Measurements from ENCODE around the gene LYPD6B. TPM values are rescaled to one million over a fixed set of nuclear protein-coding genes. Genes with fewer than 3 reads are reported as not detected.
A peak's percentile ranks its signal among the peaks of the same experiment; 100 is the strongest.

Gene LYPD6B
- total and polyA plus RNA-seq, 9 donors: 0.10 to 3.2 (median 0.23) TPM; not detected in 2

- Histone ChIP-seq H3K9me3 (replicated peaks; ENCODE audit: control insufficient read depth, low read depth, low read length) (no peaks in the 10 kb centered on the region), H3K27me3 (ENCODE audit: control insufficient read depth, insufficient read depth, low read length) (no peaks in the 10 kb centered on the region), H3K4me3 (ENCODE audit: low read length) (no peak overlapping the region), H3K27ac (ENCODE audit: low read length) (no peak overlapping the region), H3K36me3 (ENCODE audit: control insufficient read depth, insufficient read depth, low read length) (no peaks in the 10 kb centered on the region), H3K4me1 (ENCODE audit: control insufficient read depth, insufficient read depth, low read length) (peaks cover 2% of the 10 kb centered on the region)
- DNase-seq: no peak
- WGBS (ENCODE audit: insufficient coverage): 94% methylated on average over 2 of the region's 4 CpGs
These were observed 97.6 kb downstream of the LYPD6B start for GRCh38 chr2:149136111-149136510.

GRCh38 chr2:149141046-149141445 lies 102.5 kb downstream of the LYPD6B start:
- no peaks in the 10 kb centered on the region for H3K36me3 ChIP-seq (ENCODE audit: control insufficient read depth, insufficient read depth, low read length)
- no peak for DNase-seq
- WGBS (ENCODE audit: insufficient coverage): 8% methylated on average over 2 of the region's 5 CpGs
- H3K27ac ChIP-seq (ENCODE audit: low read length): no peak overlapping the region
- no peaks in the 10 kb centered on the region for H3K27me3 ChIP-seq (ENCODE audit: control insufficient read depth, insufficient read depth, low read length)
- no peak overlapping the region for H3K4me3 ChIP-seq (ENCODE audit: low read length)
- H3K4me1 ChIP-seq (ENCODE audit: control insufficient read depth, insufficient read depth, low read length): peaks cover 2% of the 10 kb centered on the region
- H3K9me3 ChIP-seq (replicated peaks; ENCODE audit: control insufficient read depth, low read depth, low read length): no peaks in the 10 kb centered on the region

- H3K27me3 ChIP-seq (ENCODE audit: control insufficient read depth, insufficient read depth, low read length): peaks cover 2% of the 10 kb centered on the region
- WGBS (ENCODE audit: insufficient coverage): no CpG with 5 or more reads among the region's 1 CpG
- H3K4me1 ChIP-seq (ENCODE audit: control insufficient read depth, insufficient read depth, low read length): peaks cover 2% of the 10 kb centered on the region
- H3K9me3 ChIP-seq (replicated peaks; ENCODE audit: control insufficient read depth, low read depth, low read length): no peaks in the 10 kb centered on the region
- H3K4me3 ChIP-seq (ENCODE audit: low read length): no peak overlapping the region
- DNase-seq: no peak
- no peak overlapping the region for H3K27ac ChIP-seq (ENCODE audit: low read length)
- H3K36me3 ChIP-seq (ENCODE audit: control insufficient read depth, insufficient read depth, low read length): no peaks in the 10 kb centered on the region
These were observed 105.2 kb downstream of the LYPD6B start for GRCh38 chr2:149143734-149144133.

- H3K4me1 ChIP-seq (ENCODE audit: control insufficient read depth, insufficient read depth, low read length): no peaks in the 10 kb centered on the region
- H3K36me3 ChIP-seq (ENCODE audit: control insufficient read depth, insufficient read depth, low read length): no peaks in the 10 kb centered on the region
- H3K9me3 ChIP-seq (replicated peaks; ENCODE audit: control insufficient read depth, low read depth, low read length): no peaks in the 10 kb centered on the region
- H3K27me3 ChIP-seq (ENCODE audit: control insufficient read depth, insufficient read depth, low read length): peaks cover 2% of the 10 kb centered on the region
- 49% methylated on average over 7 of the region's 10 CpGs for WGBS (ENCODE audit: insufficient coverage)
- DNase-seq: no peak
- no peak overlapping the region for H3K4me3 ChIP-seq (ENCODE audit: low read length)
- H3K27ac ChIP-seq (ENCODE audit: low read length): no peak overlapping the region
These were observed 107.1 kb downstream of the LYPD6B start for GRCh38 chr2:149145314-149146295.

- Histone ChIP-seq H3K4me3 (ENCODE audit: low read length) (no peak overlapping the region), H3K36me3 (ENCODE audit: control insufficient read depth, insufficient read depth, low read length) (no peaks in the 10 kb centered on the region), H3K4me1 (ENCODE audit: control insufficient read depth, insufficient read depth, low read length) (no peaks in the 10 kb centered on the region), H3K9me3 (replicated peaks; ENCODE audit: control insufficient read depth, low read depth, low read length) (no peaks in the 10 kb centered on the region), H3K27ac (ENCODE audit: low read length) (no peak overlapping the region), H3K27me3 (ENCODE audit: control insufficient read depth, insufficient read depth, low read length) (peaks cover 2% of the 10 kb centered on the region)
- 100% methylated on average over 1 of the region's 8 CpGs for whole genome bisulfite sequencing (ENCODE audit: insufficient coverage)
- no peak for DNase-seq
These were observed 108.4 kb downstream of the LYPD6B start for GRCh38 chr2:149146876-149147275.

- H3K27ac ChIP-seq (ENCODE audit: low read length): no peak overlapping the region
- DNase-seq: no peak
- no peaks in the 10 kb centered on the region for H3K9me3 ChIP-seq (replicated peaks; ENCODE audit: control insufficient read depth, low read depth, low read length)
- no peaks in the 10 kb centered on the region for H3K36me3 ChIP-seq (ENCODE audit: control insufficient read depth, insufficient read depth, low read length)
- H3K4me3 ChIP-seq (ENCODE audit: low read length): no peak overlapping the region
- no peaks in the 10 kb centered on the region for H3K4me1 ChIP-seq (ENCODE audit: control insufficient read depth, insufficient read depth, low read length)
- peaks cover 2% of the 10 kb centered on the region for H3K27me3 ChIP-seq (ENCODE audit: control insufficient read depth, insufficient read depth, low read length)
- WGBS (ENCODE audit: insufficient coverage): 3% methylated on average over 3 of the region's 6 CpGs
These were observed 109.9 kb downstream of the LYPD6B start for GRCh38 chr2:149148194-149149006.

GRCh38 chr2:149149007-149149297 lies 110.5 kb downstream of the LYPD6B start:
- H3K27ac ChIP-seq (ENCODE audit: low read length): no peak overlapping the region
- 38% methylated on average over 1 of the region's 4 CpGs for WGBS (ENCODE audit: insufficient coverage)

GRCh38 chr2:149152469-149152953 lies 114.0 kb downstream of the LYPD6B start:
- no peaks in the 10 kb centered on the region for H3K36me3 ChIP-seq (ENCODE audit: control insufficient read depth, insufficient read depth, low read length)
- no CpG with 5 or more reads among the region's 2 CpGs for WGBS (ENCODE audit: insufficient coverage)
- no peaks in the 10 kb centered on the region for H3K4me1 ChIP-seq (ENCODE audit: control insufficient read depth, insufficient read depth, low read length)
- no peak overlapping the region for H3K4me3 ChIP-seq (ENCODE audit: low read length)
- no peak overlapping the region for H3K27ac ChIP-seq (ENCODE audit: low read length)
- peak; percentile 22 for DNase-seq
- no peaks in the 10 kb centered on the region for H3K9me3 ChIP-seq (replicated peaks; ENCODE audit: control insufficient read depth, low read depth, low read length)
- H3K27me3 ChIP-seq (ENCODE audit: control insufficient read depth, insufficient read depth, low read length): no peaks in the 10 kb centered on the region

More at GRCh38 chr2:149149007-149149297, 110.5 kb downstream of the LYPD6B start:
- DNase-seq: no peak
- H3K4me1 ChIP-seq (ENCODE audit: control insufficient read depth, insufficient read depth, low read length): no peaks in the 10 kb centered on the region
- no peaks in the 10 kb centered on the region for H3K9me3 ChIP-seq (replicated peaks; ENCODE audit: control insufficient read depth, low read depth, low read length)
- peaks cover 2% of the 10 kb centered on the region for H3K27me3 ChIP-seq (ENCODE audit: control insufficient read depth, insufficient read depth, low read length)
- H3K4me3 ChIP-seq (ENCODE audit: low read length): no peak overlapping the region
- H3K36me3 ChIP-seq (ENCODE audit: control insufficient read depth, insufficient read depth, low read length): no peaks in the 10 kb centered on the region

- 71% methylated on average over 1 of the region's 4 CpGs for WGBS (ENCODE audit: insufficient coverage)
- H3K4me1 ChIP-seq (ENCODE audit: control insufficient read depth, insufficient read depth, low read length): no peaks in the 10 kb centered on the region
- DNase-seq: no peak
These were observed 116.9 kb downstream of the LYPD6B start for GRCh38 chr2:149155196-149155969.

More at GRCh38 chr2:149155196-149155969, 116.9 kb downstream of the LYPD6B start:
- no peak overlapping the region for H3K4me3 ChIP-seq (ENCODE audit: low read length)
- H3K27me3 ChIP-seq (ENCODE audit: control insufficient read depth, insufficient read depth, low read length): no peaks in the 10 kb centered on the region
- H3K9me3 ChIP-seq (replicated peaks; ENCODE audit: control insufficient read depth, low read depth, low read length): no peaks in the 10 kb centered on the region
- no peaks in the 10 kb centered on the region for H3K36me3 ChIP-seq (ENCODE audit: control insufficient read depth, insufficient read depth, low read length)
- H3K27ac ChIP-seq (ENCODE audit: low read length): no peak overlapping the region
